ENCODE results near the gene PHAF1.
"Not testable (repeated sequence)": the region's sequence is repeated elsewhere in the genome, so short reads cannot be mapped to it uniquely, and the experiment has no call there.

Gene PHAF1

DNA sequence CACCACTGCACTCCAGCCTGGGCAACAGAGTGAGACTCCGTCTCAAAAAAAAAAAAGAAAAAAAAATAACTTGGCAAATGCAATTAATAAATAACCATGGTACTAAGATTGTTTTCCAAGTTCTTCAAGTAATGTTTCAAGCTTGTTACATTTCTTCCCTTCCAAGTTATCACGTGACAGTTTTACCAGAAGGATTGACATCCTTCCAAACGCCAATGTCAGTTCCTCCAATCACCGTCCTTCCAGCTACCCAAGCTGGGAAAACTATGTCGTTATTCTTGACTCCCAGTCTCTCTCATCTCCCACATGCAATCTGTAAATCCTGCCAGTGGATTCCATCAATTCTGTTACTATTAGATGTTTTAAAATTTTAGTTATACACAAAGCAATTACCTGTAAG, 3.9 kb upstream of the PHAF1 start:
- no peak for DNase-seq

DNA sequence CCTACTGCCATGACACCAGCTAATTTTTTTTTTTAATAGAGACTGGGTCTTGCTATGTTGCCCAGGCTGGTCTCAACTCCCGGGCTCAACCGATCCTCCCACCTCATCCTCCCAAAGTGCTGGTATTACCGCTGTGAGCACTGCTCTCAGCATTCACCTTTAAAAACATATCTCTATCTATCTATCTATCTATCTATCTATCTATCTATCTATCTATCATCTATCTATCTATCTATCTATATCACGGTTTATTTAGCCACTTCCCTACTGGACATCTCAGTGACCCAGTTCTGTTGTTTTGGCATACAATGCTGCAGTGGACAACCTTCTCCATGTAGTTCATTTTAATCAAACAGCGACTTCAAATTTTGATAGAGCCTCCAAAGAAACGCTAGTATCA, 1.3 kb upstream of the PHAF1 start:
- no peak for DNase-seq

DNA sequence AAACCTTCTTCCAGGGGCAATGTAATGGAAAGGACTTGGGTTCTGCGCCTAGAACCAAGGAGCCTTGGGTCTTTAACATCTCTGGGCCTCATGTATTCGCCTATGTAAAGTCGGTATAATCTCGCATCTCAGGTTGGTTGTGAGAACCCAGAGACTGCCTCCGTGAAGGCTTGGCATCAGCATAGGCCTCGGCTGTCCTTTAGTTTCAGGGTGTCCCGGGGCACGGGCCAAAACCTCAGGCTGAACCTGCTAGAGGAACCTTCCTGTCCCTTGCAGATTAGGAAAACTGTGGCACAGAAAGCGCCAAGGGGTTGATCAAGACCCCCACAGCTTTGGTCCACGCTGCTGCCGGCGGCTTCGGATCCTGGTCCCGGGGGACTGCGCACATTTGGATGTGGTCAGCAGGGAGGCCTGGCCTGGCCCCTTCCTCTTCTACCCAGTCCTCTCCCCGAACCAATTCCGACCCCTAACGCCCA, 772 bp upstream of the PHAF1 start:
- no peak for DNase-seq

DNA sequence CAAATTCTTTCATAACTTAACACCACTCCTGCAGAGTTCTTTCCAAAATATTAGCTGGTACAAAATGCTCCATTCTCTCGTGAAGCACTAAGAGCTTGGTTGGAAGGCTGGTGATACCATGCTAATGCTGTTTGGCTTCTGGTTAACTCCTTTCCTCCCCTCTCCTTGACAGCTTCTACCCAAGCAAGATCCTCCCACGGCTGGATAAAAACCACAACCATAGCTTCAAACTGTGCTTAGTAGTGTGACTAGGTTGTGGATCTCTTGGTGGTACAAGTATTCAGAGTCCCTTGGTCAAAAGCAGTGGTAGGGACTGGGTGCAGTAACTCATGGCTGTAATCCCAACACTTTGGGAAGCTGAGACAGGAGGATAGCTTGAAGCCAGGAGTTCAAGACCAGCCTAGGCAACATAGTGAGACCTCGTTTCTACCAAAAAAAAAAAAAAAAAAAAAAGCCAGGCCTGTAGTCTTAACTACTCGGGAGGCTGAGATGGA, 2.3 kb downstream of the PHAF1 start:
- DNase-seq, result no peak

DNA sequence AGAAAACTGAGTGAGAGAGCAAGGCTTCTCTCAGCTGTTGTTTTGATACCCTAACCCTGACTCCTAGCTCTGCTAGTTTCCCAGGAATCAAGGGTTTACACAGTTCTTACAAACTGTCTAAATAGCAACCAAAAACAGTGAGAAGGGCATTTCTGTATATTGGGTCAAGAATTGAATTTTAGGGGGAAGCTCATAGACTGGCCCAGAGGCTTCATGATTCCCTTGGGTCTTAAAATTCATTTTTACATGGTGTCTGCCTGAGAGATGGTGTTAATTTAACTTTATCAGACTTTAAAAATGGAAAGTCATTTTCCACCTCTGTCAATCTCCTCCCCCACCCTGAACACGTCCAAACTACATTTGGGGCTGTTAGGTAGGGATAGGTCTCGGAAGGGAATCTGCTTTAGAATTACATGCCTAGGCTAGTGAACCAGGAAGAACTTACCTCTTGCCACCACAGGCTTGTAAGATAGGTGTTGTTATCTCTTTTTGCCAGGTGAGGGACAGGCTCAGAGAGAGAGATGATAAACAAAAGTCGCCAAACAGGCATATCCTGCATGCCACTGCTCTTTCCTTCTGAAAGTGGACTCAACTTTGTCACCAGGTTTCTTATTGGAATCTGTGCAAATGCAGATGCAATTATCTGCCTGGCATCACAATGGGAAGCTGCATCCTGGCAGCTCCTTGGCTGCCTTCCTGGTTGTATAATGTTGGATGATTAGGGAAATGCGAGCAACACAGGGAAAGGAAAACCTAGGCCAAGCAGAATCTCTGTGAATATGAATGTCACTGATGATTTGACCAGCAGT, 3.1 kb downstream of the PHAF1 start:
- DNase-seq, result no peak

DNA sequence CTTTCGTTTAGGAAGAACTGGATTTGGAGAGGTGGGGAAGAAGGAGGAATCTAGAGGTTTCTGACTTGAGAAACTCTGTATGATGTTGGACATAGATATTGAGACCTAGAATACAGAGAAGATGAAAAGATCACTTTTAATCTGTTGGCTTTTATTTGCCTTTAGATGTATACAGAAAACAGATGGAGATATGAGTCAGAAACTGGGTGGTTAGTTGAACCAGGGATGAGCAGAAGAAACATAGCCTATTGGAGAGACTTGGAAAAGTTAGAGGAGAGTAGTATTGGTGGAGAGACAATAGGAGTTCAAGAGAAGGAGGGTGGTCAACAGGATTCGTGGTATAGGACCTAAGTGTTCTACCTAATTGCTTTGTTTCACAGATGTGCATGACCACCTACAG, 5.1 kb downstream of the PHAF1 start:
- no peak for DNase-seq

DNA sequence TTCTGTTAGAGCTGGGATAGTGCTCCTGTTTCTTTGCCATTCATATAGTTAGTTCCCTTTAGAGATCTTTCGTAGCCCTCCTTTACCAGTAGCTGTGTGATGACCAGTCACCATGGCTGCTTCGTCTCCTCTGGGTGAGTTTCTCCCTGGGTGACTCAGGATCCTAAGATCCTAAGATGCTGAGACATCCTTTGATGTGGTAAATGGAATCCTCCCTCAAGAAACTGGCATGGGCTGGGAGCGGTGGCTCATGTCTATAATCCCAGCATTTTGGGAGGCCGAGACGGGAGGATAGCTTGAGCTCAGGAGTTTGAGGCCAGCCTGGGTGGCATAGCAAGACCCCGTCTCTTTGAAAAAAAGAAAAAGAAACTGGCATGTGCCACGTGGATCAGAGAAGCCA, 5.9 kb downstream of the PHAF1 start:
- DNase-seq, result peak; percentile 13

DNA sequence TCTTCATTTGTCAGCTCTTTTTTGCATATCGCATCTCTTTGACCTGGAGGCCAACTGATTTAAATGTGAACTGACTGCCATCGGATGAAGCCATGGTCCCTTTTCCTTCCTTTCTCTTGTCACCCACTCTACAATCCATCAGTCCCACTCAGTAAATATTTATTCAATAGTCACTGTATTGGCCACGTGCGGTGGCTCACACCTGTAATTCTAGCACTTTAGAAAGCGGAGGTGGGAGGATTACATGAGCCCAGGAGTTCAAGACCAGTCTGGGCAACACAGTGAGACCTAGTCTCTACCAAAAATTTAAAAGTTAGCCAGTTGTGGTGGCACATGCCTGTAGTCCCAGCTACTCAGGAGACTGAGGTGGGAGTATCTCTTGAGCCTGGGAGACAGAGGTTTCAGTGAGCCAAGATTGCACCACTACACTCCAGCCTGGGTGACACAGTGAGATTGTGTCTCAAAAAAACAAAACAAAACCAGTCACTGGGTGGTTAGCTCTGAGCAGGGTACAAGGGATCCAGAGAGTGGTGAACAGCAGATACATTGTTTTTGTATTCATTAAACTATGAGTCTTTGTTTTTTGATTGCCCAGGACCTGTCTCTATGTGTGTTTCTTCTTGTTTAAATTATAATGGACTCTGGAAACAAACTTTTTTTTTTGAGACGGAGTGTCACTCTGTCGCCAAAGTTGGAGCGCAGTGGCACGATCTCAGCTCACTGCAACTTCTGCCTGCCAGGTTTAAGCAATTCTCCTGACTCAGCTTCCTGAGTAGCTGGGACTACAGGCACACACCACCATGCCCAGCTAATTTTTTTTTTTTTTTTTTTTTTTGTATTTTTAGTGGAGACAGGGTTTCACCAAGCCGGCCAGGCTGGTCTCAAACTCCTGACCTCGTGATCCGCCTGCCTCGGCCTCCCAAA, 6.9 kb downstream of the PHAF1 start:
- no peak for DNase-seq

DNA sequence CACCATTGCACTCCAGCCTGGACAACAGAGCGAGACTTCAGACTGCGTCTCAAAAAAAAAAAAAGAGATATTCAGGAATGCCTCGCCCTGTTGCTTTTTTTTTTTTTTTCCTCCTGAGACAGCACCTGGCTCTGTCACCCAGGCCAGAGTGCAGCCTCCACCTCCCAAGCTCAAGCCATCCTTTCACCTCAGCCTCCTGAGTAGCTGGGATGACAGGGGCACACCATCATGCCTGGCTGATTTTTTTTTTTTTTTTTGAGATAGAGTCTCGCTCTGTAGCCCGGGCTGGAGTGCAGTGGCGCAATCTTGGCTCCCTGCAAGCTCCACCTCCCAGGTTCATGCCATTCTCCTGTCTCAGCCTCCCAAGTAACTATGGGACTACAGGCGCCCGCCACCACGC, 8.0 kb downstream of the PHAF1 start:
- no peak for DNase-seq

DNA sequence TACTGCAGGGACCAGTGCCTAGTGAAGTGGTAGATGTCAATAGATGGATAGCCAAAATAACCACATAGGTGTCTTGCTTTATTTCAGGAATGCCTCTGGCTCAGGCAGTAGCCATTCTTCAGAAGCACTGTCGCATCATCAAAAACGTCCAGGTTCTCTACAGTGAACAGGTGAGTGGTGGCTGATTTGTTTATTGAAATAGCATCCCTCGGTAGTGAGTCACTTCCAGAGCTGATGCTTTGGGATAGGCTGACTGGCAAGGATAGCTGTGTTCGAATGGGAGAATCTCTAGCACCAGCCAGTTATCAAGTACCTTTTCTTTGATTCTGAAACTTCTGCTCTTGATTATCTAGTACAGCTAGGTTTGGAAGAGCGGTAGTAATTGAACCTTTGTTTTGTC, 10.3 kb downstream of the PHAF1 start:
- DNase-seq, result no peak

DNA sequence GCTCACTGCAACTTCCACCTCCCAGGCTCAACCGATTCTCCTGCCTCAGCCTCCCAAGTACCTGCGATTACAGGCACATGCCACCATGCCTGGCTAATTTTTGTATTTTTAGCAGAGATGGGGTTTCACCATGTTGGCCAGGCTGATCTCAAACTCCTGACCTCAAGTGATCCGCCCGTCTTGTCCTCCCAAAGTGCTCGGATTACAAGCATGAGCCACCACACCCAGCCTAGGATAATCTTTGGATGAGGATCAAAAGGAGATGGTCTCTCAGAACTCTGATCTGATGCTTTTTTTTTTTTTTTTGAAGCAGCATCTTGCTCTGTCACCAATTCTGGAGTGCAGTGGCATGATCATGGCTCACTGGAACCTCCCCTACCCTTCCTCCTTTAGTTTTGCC, 13.1 kb downstream of the PHAF1 start:
- DNase-seq, result not testable (repeated sequence)

DNA sequence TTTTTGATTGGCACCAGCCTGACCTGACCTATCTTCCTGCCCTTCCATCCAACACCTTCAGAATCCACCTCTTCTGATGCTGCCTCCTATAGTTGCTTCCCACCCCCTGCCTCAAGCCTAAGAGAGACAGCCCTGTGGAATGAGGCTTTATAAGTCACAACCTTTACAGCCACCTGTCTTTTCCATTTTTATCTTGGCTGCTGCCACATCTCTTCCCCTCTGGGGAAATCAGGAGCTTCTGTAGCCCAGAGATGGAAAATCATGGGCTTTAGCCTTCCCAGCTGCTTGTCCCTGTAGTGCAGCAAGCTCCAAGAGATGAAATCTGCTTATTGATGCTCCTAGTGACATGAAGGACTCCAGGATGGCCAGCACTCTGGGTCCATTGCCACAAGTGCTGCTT, 18.7 kb downstream of the PHAF1 start:
- DNase-seq, result no peak

DNA sequence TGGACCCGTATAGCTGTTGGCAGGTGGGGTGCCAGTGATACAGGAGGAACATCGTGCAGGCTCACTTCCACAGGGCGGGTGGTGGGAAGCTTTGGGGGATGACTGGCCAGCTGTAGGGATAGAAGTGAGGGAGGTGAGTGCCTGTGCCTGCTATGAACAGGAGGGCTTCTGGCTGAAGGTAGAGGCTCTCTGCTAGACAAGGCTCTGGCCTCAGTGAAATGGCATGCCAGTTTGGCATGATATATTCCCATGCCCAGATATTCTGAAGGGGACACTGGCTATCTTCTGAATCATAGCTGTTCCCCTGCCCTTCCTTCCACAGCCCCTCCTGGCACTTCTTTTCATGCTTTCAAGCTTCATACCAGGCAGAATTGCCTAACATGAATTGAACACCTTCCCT, 19.1 kb downstream of the PHAF1 start:
- DNase-seq, result no peak

DNA sequence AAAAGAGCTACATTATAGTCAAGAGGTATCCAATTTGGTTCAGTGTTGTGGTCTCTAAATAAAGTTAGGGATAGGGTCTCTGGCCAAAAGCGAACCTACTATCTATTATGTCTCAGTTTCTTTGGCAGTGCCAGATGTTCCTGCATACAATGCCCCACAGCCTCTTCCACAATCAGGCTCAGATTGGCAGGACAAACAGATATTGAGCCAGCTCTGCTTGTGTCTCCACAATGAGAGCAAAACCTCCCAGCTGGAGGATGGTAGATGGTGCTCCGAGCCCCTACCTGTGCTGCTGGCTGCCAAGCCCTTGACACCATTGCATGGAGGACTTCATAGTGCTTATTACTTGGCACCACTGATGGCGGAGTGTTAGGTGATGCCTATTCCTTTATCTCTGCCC, 19.7 kb downstream of the PHAF1 start:
- DNase-seq, result no peak

DNA sequence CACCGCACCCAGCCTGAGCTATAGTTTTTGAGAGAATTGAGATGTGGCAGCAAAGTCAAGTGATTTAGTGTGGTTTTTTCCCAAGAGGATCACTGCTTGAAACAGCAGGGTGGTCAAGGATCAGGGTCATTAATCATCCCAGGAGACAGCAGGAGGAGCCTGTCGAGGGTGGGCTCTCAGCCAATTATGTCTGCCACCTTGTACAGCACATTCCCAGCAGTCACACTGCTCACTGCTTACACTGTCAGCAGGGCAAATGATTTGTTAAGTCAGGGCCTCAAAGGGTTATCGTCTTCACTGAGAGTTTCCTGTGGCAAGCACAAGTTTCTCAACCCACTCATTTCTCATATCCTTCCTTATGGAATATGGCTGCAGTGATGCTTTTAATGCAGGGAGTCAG, 27.9 kb downstream of the PHAF1 start:
- DNase-seq, result no peak

DNA sequence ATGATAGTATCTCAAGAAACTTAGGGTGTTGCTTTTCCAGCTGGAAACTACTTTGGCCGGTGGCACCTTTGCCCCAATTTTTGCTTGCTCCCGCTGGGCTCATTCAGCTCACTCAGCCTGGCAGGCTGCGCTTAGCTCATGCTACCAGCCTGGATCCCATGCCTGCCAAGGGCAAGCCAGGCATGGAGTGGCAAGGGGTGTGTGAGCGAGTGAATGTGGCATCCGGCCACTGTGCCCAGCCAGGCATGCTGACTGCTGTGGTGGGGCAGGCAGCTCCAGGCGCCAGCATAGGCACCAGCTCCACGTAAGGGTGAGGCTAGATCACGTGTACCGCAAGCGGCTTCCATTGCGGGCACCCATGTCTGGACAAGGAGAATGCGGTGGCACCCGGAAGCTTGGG, 31.6 kb downstream of the PHAF1 start:
- DNase-seq, result no peak

DNA sequence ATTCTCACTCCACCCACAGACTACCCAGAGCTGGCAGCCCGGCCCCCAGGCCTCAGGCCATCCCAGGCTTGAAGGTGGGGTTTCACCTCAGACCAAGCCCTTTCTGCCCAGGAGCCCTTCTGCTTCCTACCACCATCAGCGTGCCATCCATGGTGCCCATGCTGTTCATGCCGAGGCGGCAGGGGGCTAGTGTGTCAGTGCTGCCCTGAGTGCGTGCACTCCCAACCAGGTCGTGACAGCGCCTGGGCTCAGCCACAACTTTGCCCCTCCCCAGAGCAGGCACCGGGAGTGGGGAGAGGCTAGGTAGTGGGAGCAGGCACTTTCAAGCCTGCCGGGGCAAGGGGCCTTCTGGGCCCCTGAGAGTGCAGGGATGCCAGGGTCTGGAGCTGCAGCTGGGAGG, 32.6 kb downstream of the PHAF1 start:
- no peak for DNase-seq

DNA sequence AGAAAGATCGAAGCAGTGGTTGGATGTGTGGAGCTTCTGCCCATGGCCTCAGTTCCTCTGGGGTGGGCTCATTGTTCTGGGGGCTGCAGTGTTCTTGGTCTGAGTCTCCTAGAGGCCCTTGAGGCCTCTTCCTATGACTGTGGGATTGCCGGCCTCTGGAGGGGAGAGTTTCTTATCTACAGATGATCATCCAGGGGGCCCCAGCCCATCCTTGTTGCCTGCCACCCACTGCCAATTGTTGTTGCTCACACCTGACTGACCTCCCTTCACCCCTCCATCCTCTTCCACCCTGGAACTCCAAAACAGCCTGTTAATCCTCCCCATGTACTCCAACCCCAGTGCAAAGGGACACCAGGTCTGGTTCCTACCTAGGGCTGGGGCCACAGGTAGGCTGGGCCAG, 35.2 kb downstream of the PHAF1 start:
- DNase-seq, result no peak

DNA sequence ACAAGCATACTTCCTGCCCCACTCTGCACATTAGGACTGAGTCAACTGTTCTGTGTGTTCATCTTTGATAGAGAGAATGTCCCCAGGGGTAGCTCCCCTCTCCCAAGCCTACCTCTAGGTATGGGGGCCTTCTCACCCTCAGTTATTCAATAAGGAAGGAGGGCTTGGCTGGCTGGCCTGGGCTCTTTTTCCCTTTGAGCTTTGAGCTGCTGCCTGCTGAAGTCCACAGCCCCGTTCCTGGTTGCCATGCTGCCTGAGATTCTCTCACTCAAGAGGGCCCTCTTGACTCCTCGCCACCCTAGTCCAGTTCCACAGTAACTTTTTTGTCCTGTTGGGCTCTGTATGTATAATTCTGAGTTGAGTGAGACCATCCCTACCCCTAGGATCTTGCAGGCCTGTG, 36.0 kb downstream of the PHAF1 start:
- no peak for DNase-seq

DNA sequence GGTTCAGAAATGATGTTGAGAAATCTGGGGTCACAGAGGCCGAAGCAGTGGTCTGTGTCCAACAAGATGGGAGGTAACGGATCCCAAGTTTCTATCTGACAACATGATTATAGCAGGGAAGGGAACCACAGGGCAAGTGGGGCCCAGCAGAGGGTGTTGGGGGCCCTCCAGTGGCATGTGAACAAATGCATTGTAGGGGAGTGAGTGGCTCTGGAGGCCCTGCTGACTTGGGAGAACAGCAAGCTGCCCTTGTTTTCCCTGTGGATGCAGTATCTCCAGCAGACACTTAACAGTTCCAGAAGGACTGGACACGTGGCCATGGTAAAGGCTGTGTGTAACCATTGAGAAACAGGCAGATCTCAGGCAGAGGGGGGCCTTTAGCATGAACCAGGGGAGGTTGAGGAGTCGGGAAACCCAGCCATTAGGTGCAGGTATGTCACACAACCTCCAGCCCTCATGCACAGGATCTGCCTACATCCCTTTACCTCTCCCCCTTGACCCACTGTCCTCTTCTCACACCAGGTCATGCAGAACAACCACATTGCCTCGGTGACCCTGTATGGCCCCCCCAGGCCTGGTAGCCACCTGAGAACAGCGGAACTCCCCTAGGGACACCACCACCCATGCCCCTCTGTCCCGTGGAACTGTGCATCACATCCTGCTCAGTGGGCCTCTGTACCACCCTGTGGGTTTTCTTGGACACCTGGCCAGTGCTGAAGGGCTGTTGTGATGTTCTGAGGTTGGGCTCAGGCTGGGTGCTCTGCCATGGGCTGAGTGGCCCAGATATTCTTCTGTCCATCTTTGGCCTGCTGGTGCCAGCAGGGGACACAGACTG, 37.0 kb downstream of the PHAF1 start:
- DNase-seq, result no peak

DNA sequence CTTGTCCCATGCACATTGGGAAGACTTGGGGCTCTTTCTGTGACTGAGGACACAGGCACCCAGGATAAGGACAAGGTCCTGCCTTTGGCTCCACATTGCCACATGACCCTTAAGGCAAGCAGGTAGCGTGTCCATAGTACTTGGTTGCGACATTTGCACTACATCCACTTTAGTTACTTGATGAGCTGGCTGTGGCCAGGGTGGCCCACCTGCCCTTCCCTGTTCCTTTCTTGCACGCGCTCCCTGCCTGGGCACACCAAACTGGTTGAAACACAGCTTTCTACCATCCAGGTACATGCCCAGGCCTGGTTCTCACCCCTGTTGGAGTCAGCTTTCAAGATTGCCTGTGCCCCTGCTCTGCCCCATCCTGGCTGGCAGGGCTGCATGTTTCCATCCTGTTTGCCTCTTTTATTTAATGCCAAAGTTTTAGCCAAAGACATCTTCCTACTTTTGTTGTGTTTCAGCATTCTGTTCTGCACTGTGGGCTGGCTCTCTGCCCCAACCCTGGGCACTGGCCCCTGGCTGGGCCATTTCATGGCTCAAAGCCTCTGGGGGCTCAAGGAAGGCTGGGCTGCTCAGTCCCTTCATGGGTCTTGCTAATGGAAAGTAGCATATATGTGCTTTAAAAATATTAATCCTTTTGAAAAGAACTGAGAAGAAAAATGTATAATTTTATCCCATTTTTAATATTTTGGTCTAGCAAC, 37.8 kb downstream of the PHAF1 start:
- no peak for DNase-seq

DNA sequence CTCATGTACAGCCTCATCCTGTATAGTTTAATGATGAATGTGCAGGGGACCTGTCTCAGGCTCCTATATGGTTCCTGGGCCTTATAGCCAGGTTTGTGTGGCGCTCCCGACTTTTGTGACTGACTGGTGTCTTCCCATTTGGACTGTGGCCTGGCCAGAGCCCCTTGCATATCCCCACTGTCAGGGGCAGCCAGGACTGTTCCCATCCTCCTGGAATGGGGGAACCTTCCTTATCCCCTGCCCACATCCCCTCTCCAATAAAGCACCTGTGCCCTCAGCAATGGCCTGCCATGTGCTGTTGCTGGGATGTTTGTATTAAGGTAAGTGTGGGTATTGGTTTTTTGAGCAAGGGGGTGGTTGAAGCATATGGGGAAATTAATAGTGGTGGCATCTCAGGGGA, 38.5 kb downstream of the PHAF1 start:
- no peak for DNase-seq
